ENCODE measurements around the gene TNFSF15.

Gene TNFSF15

DNA sequence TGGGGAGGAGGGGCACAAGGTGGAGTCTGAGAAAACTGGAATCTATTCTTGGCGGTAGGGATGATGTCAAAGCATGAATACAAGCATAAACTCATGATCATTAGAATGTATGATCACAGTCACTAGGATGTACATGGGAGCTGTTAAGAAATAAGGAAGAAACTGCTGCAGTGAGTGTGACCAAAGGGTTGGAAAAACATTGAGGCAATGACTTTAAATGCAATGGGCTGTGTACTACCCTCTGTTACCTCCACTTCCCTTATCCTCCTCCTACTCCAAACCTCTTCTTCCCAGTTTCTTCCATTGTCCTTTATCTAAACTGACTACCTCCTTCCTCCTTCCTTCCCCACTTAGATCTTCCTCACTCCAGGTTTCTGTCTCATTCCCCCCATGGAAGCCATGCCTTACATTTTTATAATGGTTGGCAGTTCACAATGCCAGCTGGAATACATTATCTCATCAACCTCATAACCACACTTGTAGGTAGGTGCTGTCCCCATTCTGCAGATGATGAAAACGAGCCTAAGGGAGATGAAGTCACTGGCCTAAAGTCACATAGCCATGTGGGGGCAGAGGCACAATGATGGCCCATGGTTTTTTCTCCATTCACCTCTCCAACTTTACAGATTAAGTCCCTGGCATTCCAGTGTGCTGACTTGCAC, 21.9 kb upstream of the TNFSF15 start:
- no peak for ATAC-seq
- no peak for TF ChIP-seq OSR1 (CRISPR knock-in tag; IDR thresholded peaks at IDR 0.05)
- TF ChIP-seq BACH2 (CRISPR knock-in tag; IDR thresholded peaks at IDR 0.05; ENCODE audit: borderline replicate concordance), result no peak
- TF ChIP-seq ARNTL (CRISPR knock-in tag; IDR thresholded peaks at IDR 0.05; ENCODE audit: borderline replicate concordance, low read depth), result no peak
- TF ChIP-seq, protein P1, sequence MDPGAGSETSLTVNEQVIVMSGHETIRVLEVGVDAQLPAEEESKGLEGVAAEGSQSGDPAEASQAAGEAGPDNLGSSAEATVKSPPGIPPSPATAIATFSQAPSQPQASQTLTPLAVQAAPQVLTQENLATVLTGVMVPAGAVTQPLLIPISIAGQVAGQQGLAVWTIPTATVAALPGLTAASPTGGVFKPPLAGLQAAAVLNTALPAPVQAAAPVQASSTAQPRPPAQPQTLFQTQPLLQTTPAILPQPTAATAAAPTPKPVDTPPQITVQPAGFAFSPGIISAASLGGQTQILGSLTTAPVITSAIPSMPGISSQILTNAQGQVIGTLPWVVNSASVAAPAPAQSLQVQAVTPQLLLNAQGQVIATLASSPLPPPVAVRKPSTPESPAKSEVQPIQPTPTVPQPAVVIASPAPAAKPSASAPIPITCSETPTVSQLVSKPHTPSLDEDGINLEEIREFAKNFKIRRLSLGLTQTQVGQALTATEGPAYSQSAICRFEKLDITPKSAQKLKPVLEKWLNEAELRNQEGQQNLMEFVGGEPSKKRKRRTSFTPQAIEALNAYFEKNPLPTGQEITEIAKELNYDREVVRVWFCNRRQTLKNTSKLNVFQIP (CRISPR knock-in tag; IDR thresholded peaks at IDR 0.05; ENCODE audit: borderline replicate concordance, low read depth), result no peak
- no peak for TF ChIP-seq ZFP30 (CRISPR knock-in tag; IDR thresholded peaks at IDR 0.05)
- TF ChIP-seq PPARA (CRISPR knock-in tag; IDR thresholded peaks at IDR 0.05; ENCODE audit: borderline replicate concordance), result no peak
- TF ChIP-seq CSDC2 (CRISPR knock-in tag; IDR thresholded peaks at IDR 0.05), result no peak
- no peak for TF ChIP-seq ESRRG (CRISPR knock-in tag; IDR thresholded peaks at IDR 0.05)
- TF ChIP-seq GLIS3 (CRISPR knock-in tag; IDR thresholded peaks at IDR 0.05), result no peak
- no peak for TF ChIP-seq ZC3H10 (CRISPR knock-in tag; IDR thresholded peaks at IDR 0.05)
- no peak for TF ChIP-seq CSRNP3 (CRISPR knock-in tag; IDR thresholded peaks at IDR 0.05)
- no peak for TF ChIP-seq SNAI2 (CRISPR knock-in tag; IDR thresholded peaks at IDR 0.05)
- TF ChIP-seq, protein P2, sequence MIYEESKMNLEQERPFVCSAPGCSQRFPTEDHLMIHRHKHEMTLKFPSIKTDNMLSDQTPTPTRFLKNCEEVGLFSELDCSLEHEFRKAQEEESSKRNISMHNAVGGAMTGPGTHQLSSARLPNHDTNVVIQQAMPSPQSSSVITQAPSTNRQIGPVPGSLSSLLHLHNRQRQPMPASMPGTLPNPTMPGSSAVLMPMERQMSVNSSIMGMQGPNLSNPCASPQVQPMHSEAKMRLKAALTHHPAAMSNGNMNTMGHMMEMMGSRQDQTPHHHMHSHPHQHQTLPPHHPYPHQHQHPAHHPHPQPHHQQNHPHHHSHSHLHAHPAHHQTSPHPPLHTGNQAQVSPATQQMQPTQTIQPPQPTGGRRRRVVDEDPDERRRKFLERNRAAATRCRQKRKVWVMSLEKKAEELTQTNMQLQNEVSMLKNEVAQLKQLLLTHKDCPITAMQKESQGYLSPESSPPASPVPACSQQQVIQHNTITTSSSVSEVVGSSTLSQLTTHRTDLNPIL (CRISPR knock-in tag; IDR thresholded peaks at IDR 0.05; ENCODE audit: low read depth), result no peak
- TF ChIP-seq ISL1 (CRISPR knock-in tag; IDR thresholded peaks at IDR 0.05), result no peak
- TF ChIP-seq RARB (CRISPR knock-in tag; IDR thresholded peaks at IDR 0.05), result no peak
- TF ChIP-seq, protein P3, sequence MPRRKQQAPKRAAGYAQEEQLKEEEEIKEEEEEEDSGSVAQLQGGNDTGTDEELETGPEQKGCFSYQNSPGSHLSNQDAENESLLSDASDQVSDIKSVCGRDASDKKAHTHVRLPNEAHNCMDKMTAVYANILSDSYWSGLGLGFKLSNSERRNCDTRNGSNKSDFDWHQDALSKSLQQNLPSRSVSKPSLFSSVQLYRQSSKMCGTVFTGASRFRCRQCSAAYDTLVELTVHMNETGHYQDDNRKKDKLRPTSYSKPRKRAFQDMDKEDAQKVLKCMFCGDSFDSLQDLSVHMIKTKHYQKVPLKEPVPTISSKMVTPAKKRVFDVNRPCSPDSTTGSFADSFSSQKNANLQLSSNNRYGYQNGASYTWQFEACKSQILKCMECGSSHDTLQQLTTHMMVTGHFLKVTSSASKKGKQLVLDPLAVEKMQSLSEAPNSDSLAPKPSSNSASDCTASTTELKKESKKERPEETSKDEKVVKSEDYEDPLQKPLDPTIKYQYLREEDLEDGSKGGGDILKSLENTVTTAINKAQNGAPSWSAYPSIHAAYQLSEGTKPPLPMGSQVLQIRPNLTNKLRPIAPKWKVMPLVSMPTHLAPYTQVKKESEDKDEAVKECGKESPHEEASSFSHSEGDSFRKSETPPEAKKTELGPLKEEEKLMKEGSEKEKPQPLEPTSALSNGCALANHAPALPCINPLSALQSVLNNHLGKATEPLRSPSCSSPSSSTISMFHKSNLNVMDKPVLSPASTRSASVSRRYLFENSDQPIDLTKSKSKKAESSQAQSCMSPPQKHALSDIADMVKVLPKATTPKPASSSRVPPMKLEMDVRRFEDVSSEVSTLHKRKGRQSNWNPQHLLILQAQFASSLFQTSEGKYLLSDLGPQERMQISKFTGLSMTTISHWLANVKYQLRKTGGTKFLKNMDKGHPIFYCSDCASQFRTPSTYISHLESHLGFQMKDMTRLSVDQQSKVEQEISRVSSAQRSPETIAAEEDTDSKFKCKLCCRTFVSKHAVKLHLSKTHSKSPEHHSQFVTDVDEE (CRISPR knock-in tag; IDR thresholded peaks at IDR 0.05), result no peak

- ATAC-seq, result no peak
- TF ChIP-seq BACH2 (CRISPR knock-in tag; IDR thresholded peaks at IDR 0.05; ENCODE audit: borderline replicate concordance) (no peak), ZC3H10 (CRISPR knock-in tag; IDR thresholded peaks at IDR 0.05) (no peak), CSRNP3 (CRISPR knock-in tag; IDR thresholded peaks at IDR 0.05) (no peak), ZFP3 (CRISPR knock-in tag; IDR thresholded peaks at IDR 0.05) (no peak), ARNTL (CRISPR knock-in tag; IDR thresholded peaks at IDR 0.05; ENCODE audit: borderline replicate concordance, low read depth) (no peak), TOX (CRISPR knock-in tag; IDR thresholded peaks at IDR 0.05; ENCODE audit: borderline replicate concordance) (no peak), ZNF70 (CRISPR knock-in tag; IDR thresholded peaks at IDR 0.05) (no peak), TCF4 (CRISPR knock-in tag; IDR thresholded peaks at IDR 0.05; ENCODE audit: borderline replicate concordance) (no peak), PATZ1 (CRISPR knock-in tag; IDR thresholded peaks at IDR 0.05; ENCODE audit: borderline replicate concordance) (no peak), RARB (CRISPR knock-in tag; IDR thresholded peaks at IDR 0.05) (no peak), GLIS3 (CRISPR knock-in tag; IDR thresholded peaks at IDR 0.05) (no peak), CSDC2 (CRISPR knock-in tag; IDR thresholded peaks at IDR 0.05) (no peak), ISL1 (CRISPR knock-in tag; IDR thresholded peaks at IDR 0.05) (no peak)
- TF ChIP-seq, protein P2 (CRISPR knock-in tag; IDR thresholded peaks at IDR 0.05; ENCODE audit: low read depth), result no peak
Measured at GRCh38 chr9:114826431-114826830, 20.6 kb upstream of the TNFSF15 start.

Measured in SK-N-SH treated with all-trans-retinoic acid at 6 μM for 48 hours (cell line).